GM20000 (cell line): Measurements from ENCODE around the gene GAMT.

Experiments
- DNase-seq: peaks from one replicate; pipeline ENCODE4 v3.0.0; 2012; ENCODE audit warnings: low spot score
- TF ChIP-seq, protein P1 (sequence below): IDR thresholded peaks from 2 replicates; pipeline ENCODE4 v1.5.1; 2012; ENCODE audit warnings: mild to moderate bottlenecking, control low read depth; ENCODE audit errors: extremely low read depth, missing control alignments

The GAMT gene

DNA sequence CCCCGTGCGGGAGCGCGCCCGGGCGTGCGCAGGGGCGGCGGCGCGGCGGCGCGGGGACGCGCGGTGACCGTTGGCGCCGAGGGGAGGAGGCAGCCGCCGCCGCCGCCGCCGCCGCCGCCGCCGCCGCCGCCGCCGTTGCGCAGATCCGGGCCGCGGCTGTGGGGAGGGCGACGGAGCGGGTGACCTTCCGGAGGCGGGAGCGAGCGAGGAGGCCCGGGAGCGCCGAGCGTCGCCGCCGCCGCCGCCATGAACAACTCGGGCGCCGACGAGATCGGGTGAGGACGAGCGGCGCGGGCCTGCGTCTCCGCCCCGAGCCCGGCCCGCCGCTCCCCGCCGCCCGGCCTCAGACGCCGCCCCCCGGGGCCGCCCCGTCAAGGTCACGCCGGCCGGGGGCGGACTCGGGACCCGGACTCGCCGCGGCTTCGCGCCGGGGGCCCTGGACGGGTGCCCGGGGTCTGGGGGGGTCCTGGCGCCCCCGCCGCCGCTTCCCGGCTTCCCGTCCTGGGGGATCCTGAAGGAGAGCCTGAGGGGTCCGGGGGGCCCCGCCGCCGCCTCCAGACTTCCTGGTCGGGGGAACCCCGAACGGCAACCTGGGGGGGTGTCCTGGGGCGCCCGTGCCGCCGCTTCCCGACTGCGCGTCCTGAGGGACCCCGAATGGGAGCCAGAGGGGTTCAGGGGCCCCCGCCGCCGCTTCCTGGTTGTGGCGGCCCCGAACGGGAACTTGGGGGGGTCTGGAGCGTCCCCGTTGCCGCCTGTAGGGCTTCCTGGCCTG, 6.4 kb upstream of the GAMT start, which contains the start of gene DAZAP1:
Gene DAZAP1, plus strand, starts transcription at position 59 of the 772 bp plus-strand sequence. Its CDS starts 188 bp downstream, at position 247.
- DNase-seq = peak; percentile 83
- TF ChIP-seq, protein P1, sequence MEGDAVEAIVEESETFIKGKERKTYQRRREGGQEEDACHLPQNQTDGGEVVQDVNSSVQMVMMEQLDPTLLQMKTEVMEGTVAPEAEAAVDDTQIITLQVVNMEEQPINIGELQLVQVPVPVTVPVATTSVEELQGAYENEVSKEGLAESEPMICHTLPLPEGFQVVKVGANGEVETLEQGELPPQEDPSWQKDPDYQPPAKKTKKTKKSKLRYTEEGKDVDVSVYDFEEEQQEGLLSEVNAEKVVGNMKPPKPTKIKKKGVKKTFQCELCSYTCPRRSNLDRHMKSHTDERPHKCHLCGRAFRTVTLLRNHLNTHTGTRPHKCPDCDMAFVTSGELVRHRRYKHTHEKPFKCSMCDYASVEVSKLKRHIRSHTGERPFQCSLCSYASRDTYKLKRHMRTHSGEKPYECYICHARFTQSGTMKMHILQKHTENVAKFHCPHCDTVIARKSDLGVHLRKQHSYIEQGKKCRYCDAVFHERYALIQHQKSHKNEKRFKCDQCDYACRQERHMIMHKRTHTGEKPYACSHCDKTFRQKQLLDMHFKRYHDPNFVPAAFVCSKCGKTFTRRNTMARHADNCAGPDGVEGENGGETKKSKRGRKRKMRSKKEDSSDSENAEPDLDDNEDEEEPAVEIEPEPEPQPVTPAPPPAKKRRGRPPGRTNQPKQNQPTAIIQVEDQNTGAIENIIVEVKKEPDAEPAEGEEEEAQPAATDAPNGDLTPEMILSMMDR = no peak

DNA sequence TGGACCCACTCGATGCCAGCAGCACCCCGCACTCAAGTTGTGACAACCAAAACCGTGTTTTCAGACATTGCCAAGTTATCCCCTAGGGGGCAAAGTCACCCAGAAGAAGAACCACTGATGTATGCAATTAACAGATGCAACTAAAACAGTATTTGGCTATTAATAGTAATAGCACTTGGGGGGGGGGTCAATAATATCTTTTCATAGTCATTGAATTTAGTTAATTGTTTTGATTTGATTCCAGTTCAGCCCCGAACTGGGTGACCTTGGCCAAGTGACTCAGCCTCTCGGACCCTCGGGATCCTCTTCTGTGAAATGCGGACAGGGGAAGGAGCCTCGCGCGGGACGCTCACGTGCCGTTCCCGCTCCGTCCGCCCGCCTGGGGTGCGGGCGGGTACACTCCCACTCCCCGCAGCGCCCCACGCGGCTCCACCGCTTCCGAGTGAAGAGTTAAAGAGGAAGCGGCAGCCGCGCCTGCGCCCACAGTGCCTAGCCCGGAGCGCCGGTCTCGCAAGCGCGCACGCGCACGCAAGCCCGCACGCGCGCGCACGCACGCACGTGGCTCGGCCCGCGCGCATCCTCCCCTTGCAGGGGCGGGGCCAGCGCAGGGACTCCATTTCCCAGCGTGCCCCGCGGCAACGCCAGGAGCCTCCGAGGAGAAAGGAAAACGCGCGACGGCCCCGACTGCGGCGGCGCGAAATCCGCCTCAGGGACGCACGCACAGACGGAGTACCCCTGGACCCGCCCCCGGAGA, 5.6 kb upstream of the GAMT start:
- TF ChIP-seq, protein P1 = peak; percentile 4
- DNase-seq = peak; percentile 100

DNA sequence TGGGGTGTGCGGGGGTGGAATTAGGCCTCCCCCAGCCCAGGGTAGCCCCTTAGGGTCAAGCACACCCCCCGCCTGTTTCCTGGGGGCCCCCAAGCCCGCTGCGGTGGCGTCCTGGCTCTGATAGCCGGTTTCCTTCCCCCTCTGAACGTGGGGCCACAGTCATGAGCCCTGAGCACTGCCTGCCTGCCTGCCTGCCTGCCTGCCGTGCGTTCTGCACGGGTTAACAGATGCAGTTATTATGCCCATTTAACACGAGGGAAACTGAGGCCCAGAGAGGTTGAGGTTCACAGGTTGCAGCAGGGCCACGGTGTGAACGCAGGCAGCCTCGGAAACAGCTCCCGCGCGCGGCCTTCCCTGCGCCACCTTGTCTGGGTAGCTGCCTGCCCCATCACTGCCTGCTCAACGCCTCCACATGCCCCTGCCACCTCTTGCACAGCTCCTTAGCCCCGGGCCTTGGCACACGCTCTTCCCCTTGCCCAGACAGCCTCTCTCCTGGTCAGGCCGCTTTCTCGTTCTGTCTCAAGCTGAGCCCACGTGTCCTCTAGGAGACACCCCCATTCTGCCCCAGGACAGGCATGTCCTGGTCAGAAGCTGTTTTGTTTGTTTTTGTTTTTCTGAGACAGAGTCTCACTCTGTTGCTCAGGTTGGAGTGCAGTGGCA, 1.2 kb upstream of the GAMT start:
- no peak for DNase-seq

DNA sequence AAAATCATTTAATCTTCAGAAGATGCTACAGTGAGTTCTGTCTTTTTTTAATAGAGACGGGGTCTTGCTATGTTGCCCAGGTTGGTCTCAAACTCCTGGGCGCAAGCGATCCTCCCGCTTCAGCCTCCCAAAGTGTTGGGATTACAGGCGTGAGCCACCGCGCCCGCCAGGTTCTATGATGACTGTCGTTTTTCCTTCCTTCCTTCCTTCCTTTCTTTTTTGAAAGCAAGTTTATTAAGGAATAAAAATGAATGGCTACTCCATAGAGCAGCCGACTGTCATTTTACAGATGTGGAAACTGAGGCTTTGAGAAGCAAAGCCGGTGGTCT, 511 bp upstream of the GAMT start:
- TF ChIP-seq, protein P1 = no peak
- no peak for DNase-seq

More for the DNA sequence above, 1.2 kb upstream of the GAMT start:
- TF ChIP-seq, protein P1 = no peak

DNA sequence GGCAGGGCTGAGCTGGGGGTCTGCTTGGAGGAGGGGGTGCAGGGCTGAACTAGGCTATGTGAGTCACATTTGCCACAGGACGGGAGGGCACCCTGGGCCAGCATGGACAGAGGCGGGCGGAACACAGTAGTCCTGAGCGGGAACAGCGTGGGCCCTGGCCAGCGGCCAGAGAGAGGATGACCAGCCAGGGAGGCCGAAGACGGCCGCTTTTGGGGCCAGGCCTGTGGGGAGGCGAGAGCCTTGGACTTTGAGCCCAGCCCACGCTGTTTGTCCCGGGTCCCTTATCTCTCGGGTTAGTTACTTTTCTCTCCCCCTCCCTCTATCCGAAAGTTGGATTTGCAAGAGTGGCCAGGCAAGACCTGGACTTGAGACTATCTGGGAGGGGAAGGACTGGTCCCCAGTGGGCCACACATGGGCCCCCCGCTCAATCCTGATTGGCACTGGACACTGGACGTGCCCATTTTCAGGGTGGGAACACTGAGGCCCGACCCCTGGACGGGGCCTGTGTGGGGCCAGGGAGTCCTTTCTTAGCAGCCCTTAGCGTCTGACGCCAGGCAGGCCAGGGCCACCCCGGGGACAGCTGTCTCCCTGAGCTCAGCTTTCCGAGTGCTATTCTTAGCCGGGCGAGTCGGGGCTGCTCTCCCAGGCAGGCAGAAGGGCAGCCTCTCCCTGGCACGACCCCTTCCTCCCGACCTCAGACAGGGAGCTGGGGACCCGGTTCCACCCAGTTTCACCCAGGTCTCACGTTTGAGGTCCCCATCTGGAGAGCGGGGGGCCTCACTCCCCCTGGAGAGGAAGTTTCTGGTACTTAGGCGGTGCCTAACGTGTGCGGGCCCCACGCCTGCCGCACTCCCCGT, 833 bp downstream of the GAMT start:
- TF ChIP-seq, protein P1 = no peak
- DNase-seq = peak; percentile 72

DNA sequence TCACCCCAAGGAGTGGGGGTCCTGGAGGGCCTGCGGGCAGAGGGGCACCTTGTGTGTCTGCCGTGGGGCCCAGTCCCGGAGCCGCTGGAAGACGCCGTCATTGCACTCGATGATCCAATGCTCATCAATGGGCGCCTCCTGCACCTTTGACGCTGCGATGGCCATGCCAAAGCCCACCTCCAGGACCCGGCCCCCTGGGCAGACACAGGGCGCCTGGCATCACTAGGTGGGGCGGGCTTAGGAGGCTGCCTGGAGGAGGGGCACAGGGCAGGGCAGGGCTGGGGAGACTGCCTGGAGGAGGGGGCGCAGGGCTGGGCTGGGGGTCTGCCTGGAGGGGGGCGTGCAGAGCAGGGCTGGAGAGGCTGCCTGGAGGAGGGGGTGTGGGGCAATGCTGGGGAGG, 1.6 kb downstream of the GAMT start:
- TF ChIP-seq, protein P1 = no peak
- DNase-seq = no peak
